ENCODE results near the gene FDXR. TPM values are rescaled to one million over a fixed set of nuclear protein-coding genes. Genes with fewer than 3 reads are reported as not detected.

The FDXR gene
- total RNA-seq, 1 donor: 20.7 TPM

- H3K4me3 ChIP-seq (ENCODE audit: low read depth, low read length): no peak overlapping the region
- no peak for DNase-seq (ENCODE audit: low read depth)
- no peak for TF ChIP-seq CTCF (IDR thresholded peaks at IDR 0.05; ENCODE audit: insufficient read depth, low read depth, low read length)
These were observed 25.7 kb upstream of the FDXR start for GRCh38 chr17:74898376-74898946.

GRCh38 chr17:74893936-74894671 is 21.3 kb upstream of the FDXR start:
- no peak for DNase-seq (ENCODE audit: low read depth)
- no peak for TF ChIP-seq CTCF (IDR thresholded peaks at IDR 0.05; ENCODE audit: insufficient read depth, low read depth, low read length)

GRCh38 chr17:74892974-74893911 is 20.4 kb upstream of the FDXR start, which contains the start of gene FADS6:
Gene FADS6 (minus strand): TSS chr17:74893633. CDS start chr17:74893595, 38 bp downstream.
- no peak for DNase-seq (ENCODE audit: low read depth)
- no peak for TF ChIP-seq CTCF (IDR thresholded peaks at IDR 0.05; ENCODE audit: insufficient read depth, low read depth, low read length)
- H3K4me3 ChIP-seq (ENCODE audit: low read depth, low read length): no peak within 1 kb of the TSS

More at GRCh38 chr17:74893936-74894671, 21.3 kb upstream of the FDXR start:
- H3K4me3 ChIP-seq (ENCODE audit: low read depth, low read length): no peak overlapping the region

- TF ChIP-seq CTCF (IDR thresholded peaks at IDR 0.05; ENCODE audit: insufficient read depth, low read depth, low read length): no peak
- DNase-seq (ENCODE audit: low read depth): no peak
- H3K4me3 ChIP-seq (ENCODE audit: low read depth, low read length): no peak overlapping the region
These were observed 19.4 kb upstream of the FDXR start for GRCh38 chr17:74892013-74892841.

- no peak overlapping the region for H3K4me3 ChIP-seq (ENCODE audit: low read depth, low read length)
- TF ChIP-seq CTCF (IDR thresholded peaks at IDR 0.05; ENCODE audit: insufficient read depth, low read depth, low read length): no peak
- DNase-seq (ENCODE audit: low read depth): no peak
These were observed 17.8 kb upstream of the FDXR start for GRCh38 chr17:74890554-74890953.

DNA sequence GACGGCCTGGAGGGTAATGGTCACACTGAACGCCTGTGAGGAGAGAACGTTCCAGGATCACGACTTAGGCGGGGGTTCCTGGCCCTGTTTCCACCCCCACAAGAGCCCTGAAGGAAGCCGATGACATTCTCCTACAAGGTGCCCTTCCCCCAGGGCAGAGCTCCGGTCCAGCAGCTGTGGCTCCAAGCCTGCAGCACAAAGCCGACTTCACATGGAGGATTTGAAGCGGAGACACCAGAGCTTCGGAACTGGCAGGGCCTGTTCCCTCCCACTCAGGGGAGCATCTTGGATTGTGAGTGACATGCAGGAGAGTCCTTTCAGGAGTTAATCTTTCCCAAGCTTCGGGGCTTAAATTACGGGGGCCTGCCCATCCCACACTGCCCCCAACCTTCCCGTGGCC is 15.7 kb upstream of the FDXR start:
- TF ChIP-seq CTCF (IDR thresholded peaks at IDR 0.05; ENCODE audit: insufficient read depth, low read depth, low read length): no peak
- DNase-seq (ENCODE audit: low read depth): no peak
- H3K4me3 ChIP-seq (ENCODE audit: low read depth, low read length): no peak overlapping the region
